Measurements from ENCODE around the gene NBEAL1.

GRCh38 chr2:203038586-203038985 lies 23.9 kb downstream of the NBEAL1 start:
- TF ChIP-seq CTCF (IDR thresholded peaks at IDR 0.05) (no peak), POLR2A (IDR thresholded peaks at IDR 0.05) (no peak)

All from esophagus squamous epithelium (tissue), 4 donors.